ENCODE results near the gene MVB12A. TPM values are rescaled to one million over a fixed set of nuclear protein-coding genes. Genes with fewer than 3 reads are reported as not detected.
A peak's percentile ranks its signal among the peaks of the same experiment; 100 is the strongest.

The MVB12A gene
- total and polyA plus RNA-seq, 10 of the 15 experiments (the other 5 are each of a cell fraction or from before 2014, with no cell fraction given): 1.2 to 47.6 (median 26.3) TPM

- TF ChIP-seq ATF3 (IDR thresholded peaks at IDR 0.05; ENCODE audit: borderline replicate concordance, extremely low read depth, low read depth, low read length) (no peak), ZBTB40 (IDR thresholded peaks at IDR 0.05; ENCODE audit: borderline replicate concordance) (peak; percentile 97), MEF2B (IDR thresholded peaks at IDR 0.05; ENCODE audit: partially characterized antibody, poor library complexity, severe bottlenecking) (peak; percentile 64), NR2C1 (IDR thresholded peaks at IDR 0.05) (peak; percentile 71), NR2C2 (IDR thresholded peaks at IDR 0.05; ENCODE audit: borderline replicate concordance, control insufficient read depth, insufficient read length, low read depth) (no peak), E2F4 (IDR thresholded peaks at IDR 0.05; ENCODE audit: low read depth, low read length) (no peak), MXI1 (IDR thresholded peaks at IDR 0.05; ENCODE audit: low read depth, low read length) (peak; percentile 94), POLR2AphosphoS2 (IDR thresholded peaks at IDR 0.05; ENCODE audit: low read depth, low read length) (peak; percentile 85; the same call in 1 of the 2 replicates), SP1 (IDR thresholded peaks at IDR 0.05; ENCODE audit: low read depth, low read length) (peak; percentile 84), CBFB (IDR thresholded peaks at IDR 0.05; ENCODE audit: low read depth) (peak; percentile 44; the same call in 1 of the 2 replicates), CHD4 (IDR thresholded peaks at IDR 0.05) (no peak), CEBPB (IDR thresholded peaks at IDR 0.05; ENCODE audit: borderline replicate concordance in 1 of 2, low read depth in 2 of 2, low read length in 2 of 2) (no peak), PKNOX1 (IDR thresholded peaks at IDR 0.05) (peak; percentile 73), POLR2AphosphoS5 (IDR thresholded peaks at IDR 0.05; ENCODE audit: low read length) (no peak), USF1 (IDR thresholded peaks at IDR 0.05; ENCODE audit: borderline replicate concordance, extremely low read length, insufficient read depth, low read depth, low read length) (no peak), ATF7 (IDR thresholded peaks at IDR 0.05; ENCODE audit: low read depth) (0 out of 2 replicates have a peak, but pooled peaks have one; percentile 29), CHD1 (IDR thresholded peaks at IDR 0.05; ENCODE audit: low read depth, low read length) (no peak)
Measured at GRCh38 chr19:17419621-17420474, at the start of gene MVB12A (continued).
